Peyer's patch (tissue), 4 donors: ENCODE data around the gene PDE3A.
"Not testable (repeated sequence)": the region's sequence is repeated elsewhere in the genome, so short reads cannot be mapped to it uniquely, and the experiment has no call there.

ENCODE experiments used
- CTCF ChIP-seq, 6 experiments: fragments of 450-650 bp in 4 of 6; fragments of 200-600 bp in 2 of 6; sonication (generic) in 1 of 6; IDR thresholded peaks; one replicate each; pipeline ENCODE4 v1.5.1; 2017 to 2019; ENCODE audit warnings: antibody characterized with exemption in 6 of 6, mild to moderate bottlenecking in 3 of 6, moderate library complexity in 1 of 6
- POLR2A ChIP-seq, 2 donors: fragments of 450-650 bp; IDR thresholded peaks; one replicate each; pipeline ENCODE4 v1.5.1; 2017; ENCODE audit warnings: antibody characterized with exemption in 2 of 2, mild to moderate bottlenecking in 2 of 2, moderate library complexity in 2 of 2

GRCh38 chr12:20384836-20385235, 16.5 kb downstream of the PDE3A start:
- not testable (repeated sequence) for TF ChIP-seq CTCF, POLR2A (IDR thresholded peaks at IDR 0.05)
